Measurements from ENCODE around the gene CPOX. TPM values are rescaled to one million over a fixed set of nuclear protein-coding genes. Genes with fewer than 3 reads are reported as not detected.
"Not testable (repeated sequence)": the region's sequence is repeated elsewhere in the genome, so short reads cannot be mapped to it uniquely, and the experiment has no call there.

CPOX gene
- total and polyA plus RNA-seq, 2 donors, result 17.2 to 28.6 TPM

DNA sequence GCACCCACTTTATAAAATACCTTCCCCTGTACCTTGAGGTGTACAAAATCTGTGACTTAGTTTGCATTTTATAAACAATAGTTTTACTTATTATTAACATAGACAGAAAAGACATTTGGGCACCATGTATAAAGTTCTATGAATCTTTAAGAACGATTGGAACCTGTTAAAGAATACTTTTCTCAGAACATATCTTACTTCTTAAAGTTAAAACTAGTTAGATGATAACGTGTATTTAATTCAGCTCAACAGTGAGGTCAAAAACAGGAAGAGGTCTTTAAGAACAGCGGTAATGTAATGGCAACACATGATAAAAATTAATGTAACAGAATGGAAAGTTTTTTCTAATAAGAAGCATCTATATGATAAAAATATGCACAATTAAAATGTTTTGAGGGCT is 25.0 kb downstream of the CPOX start:
- DNase-seq (ENCODE audit: low read depth in 6 of 9, low spot score in 9 of 9), result no peak
- peaks cover 3 to 14% of the 10 kb centered on the region in 2 donors for H3K4me1 ChIP-seq (ENCODE audit: control insufficient read depth in 2 of 2, insufficient read depth in 2 of 2, low read length in 2 of 2)
- no peak overlapping the region for H3K27ac ChIP-seq (ENCODE audit: low read depth in 1 of 2, low read length in 1 of 2)
- H3K4me3 ChIP-seq (ENCODE audit: low read length in 2 of 2), result no peak overlapping the region
- WGBS, result 86% methylated on average over 3 of the region's 3 CpGs
- H3K27me3 ChIP-seq (ENCODE audit: control insufficient read depth in 2 of 2, insufficient read depth in 1 of 2, low read length in 1 of 2), result no peaks in the 10 kb centered on the region
- H3K9me3 ChIP-seq (ENCODE audit: control insufficient read depth in 2 of 2, insufficient read depth in 1 of 2, low read length in 1 of 2), result no peaks in the 10 kb centered on the region
- no peaks in the 10 kb centered on the region for H3K36me3 ChIP-seq (ENCODE audit: control insufficient read depth in 2 of 2, insufficient read depth in 2 of 2, low read length in 1 of 2)

DNA sequence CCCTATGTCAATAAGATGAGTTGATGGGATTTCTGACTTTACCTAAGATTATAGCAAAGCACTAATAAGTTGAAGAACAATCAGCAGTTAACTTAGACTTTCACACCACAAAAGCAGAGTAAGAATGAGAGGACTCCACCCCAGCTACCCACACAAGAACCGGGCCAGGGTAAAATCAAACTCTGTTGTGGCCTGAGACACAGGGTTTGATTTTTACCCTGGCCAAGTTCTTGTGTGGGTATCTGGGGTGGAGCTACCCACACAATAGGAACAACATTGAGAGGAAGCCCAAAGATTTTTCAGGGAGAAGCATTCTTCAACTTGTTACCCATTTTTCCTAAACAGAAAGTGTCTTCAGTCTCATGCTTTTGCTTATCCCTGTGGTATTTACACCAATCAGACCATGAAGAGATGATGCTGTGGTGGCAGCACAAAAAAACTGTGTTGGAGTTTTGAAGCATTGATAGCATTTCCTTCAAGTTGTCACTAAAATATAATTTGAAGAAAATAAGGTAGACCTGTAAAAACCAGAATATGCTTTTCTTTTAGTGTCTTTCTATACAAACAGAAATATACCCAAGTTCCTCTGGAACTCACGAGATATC is 25.6 kb downstream of the CPOX start:
- H3K27ac ChIP-seq (ENCODE audit: low read depth in 1 of 2, low read length in 1 of 2), result no peak overlapping the region
- H3K36me3 ChIP-seq (ENCODE audit: control insufficient read depth in 2 of 2, insufficient read depth in 2 of 2, low read length in 1 of 2), result no peaks in the 10 kb centered on the region
- H3K4me3 ChIP-seq (ENCODE audit: low read length in 2 of 2), result no peak overlapping the region
- no peak for DNase-seq (ENCODE audit: low read depth in 6 of 9, low spot score in 9 of 9)
- 95% methylated on average over 2 of the region's 2 CpGs for WGBS
- peaks cover 3 to 14% of the 10 kb centered on the region in 2 donors for H3K4me1 ChIP-seq (ENCODE audit: control insufficient read depth in 2 of 2, insufficient read depth in 2 of 2, low read length in 2 of 2)
- H3K9me3 ChIP-seq (ENCODE audit: control insufficient read depth in 2 of 2, insufficient read depth in 1 of 2, low read length in 1 of 2), result no peaks in the 10 kb centered on the region
- H3K27me3 ChIP-seq (ENCODE audit: control insufficient read depth in 2 of 2, insufficient read depth in 1 of 2, low read length in 1 of 2), result no peaks in the 10 kb centered on the region

DNA sequence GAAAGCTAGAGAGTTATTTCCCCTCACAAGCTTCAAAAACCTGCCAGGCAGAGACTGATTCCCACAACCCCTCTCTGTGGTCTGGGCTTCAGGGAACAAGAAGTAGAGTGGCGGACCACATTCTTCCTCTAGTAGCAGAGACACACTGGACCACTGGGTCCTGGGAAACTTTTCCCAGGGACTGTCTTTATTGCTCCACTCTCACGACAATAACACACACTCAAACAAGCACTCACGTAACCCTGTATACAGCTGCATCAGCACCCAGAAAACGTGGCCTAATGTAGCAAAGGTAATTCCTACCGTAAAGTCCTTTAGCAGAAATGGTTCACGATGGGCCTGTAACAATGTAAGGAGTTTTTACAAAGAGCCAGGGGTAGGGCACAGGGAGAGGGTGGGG is 27.6 kb downstream of the CPOX start:
- no peak overlapping the region for H3K4me3 ChIP-seq (ENCODE audit: low read length in 2 of 2)
- 60% methylated on average over 6 of the region's 6 CpGs for WGBS
- no peaks in the 10 kb centered on the region for H3K9me3 ChIP-seq (ENCODE audit: control insufficient read depth in 2 of 2, insufficient read depth in 1 of 2, low read length in 1 of 2)
- no peak overlapping the region for H3K27ac ChIP-seq (ENCODE audit: low read depth in 1 of 2, low read length in 1 of 2)
- H3K4me1 ChIP-seq (ENCODE audit: control insufficient read depth in 2 of 2, insufficient read depth in 2 of 2, low read length in 2 of 2), result peaks cover 3 to 18% of the 10 kb centered on the region in 2 donors
- H3K36me3 ChIP-seq (ENCODE audit: control insufficient read depth in 2 of 2, insufficient read depth in 2 of 2, low read length in 1 of 2), result no peaks in the 10 kb centered on the region
- H3K27me3 ChIP-seq (ENCODE audit: control insufficient read depth in 2 of 2, insufficient read depth in 1 of 2, low read length in 1 of 2), result no peaks in the 10 kb centered on the region
- no peak for DNase-seq (ENCODE audit: low read depth in 6 of 9, low spot score in 9 of 9)

DNA sequence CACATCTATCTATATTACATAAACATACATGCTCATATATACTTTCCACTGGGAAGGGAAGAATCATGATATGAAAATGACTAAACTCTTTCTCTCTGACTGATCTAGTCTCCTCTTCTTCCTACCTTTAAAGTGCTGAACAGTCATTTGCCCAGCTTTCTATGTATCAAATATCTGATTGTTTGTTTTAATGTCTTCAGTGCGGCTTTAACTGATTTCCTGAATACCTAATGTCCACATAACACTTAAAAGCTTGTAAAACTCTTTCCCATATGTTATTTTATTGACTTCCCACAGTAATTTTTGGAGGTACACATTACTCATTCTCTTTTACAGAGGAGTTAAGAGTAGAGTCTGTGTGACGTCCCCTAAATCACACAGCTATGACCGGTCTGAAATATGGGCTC is 28.2 kb downstream of the CPOX start:
- Histone ChIP-seq H3K36me3 (ENCODE audit: control insufficient read depth in 2 of 2, insufficient read depth in 2 of 2, low read length in 1 of 2) (no peaks in the 10 kb centered on the region), H3K9me3 (ENCODE audit: control insufficient read depth in 2 of 2, insufficient read depth in 1 of 2, low read length in 1 of 2) (no peaks in the 10 kb centered on the region), H3K4me1 (ENCODE audit: control insufficient read depth in 2 of 2, insufficient read depth in 2 of 2, low read length in 2 of 2) (peaks cover 3 to 18% of the 10 kb centered on the region in 2 donors), H3K27ac (ENCODE audit: low read depth in 1 of 2, low read length in 1 of 2) (no peak overlapping the region), H3K27me3 (ENCODE audit: control insufficient read depth in 2 of 2, insufficient read depth in 1 of 2, low read length in 1 of 2) (no peaks in the 10 kb centered on the region), H3K4me3 (ENCODE audit: low read length in 2 of 2) (no peak overlapping the region)
- no peak for DNase-seq (ENCODE audit: low read depth in 6 of 9, low spot score in 9 of 9)
- WGBS, result 47% methylated on average over 3 of the region's 3 CpGs

DNA sequence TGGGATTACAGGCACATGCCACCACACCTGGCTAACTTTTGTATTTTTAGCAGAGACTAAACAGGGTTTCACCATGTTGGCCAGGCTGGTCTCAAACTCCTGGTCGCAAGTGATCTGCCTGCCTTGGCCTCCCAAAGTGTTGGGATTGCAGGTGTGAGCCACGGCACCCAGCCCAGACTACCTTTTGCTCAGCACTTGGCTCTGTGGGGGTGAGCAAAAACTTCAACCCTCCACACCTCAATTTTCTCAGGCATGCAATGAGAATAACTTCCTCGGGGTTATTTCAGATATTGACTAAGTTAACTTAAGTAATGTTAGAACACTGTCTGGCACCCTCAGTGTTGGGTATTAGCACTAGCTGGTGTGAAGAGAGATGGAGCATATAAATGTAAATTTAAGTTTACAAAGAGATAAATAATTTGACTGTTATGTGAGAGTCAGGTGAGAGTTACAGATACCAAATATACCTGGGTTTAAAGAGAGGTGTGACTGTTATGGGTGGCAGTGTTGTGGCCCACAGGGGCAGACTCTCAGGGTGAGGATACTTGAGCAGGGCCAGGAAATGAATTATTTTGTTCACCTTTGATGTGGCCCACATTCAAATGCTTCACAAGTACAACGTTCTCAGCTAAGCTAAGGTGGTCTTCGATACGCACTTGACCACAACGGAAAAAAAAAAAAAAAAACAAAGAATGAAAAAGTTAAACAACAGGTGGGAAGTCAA is 29.0 kb downstream of the CPOX start:
- Histone ChIP-seq H3K4me3 (ENCODE audit: low read length in 2 of 2) (no peak overlapping the region), H3K36me3 (ENCODE audit: control insufficient read depth in 2 of 2, insufficient read depth in 2 of 2, low read length in 1 of 2) (no peaks in the 10 kb centered on the region), H3K27me3 (ENCODE audit: control insufficient read depth in 2 of 2, insufficient read depth in 1 of 2, low read length in 1 of 2) (no peaks in the 10 kb centered on the region), H3K27ac (ENCODE audit: low read depth in 1 of 2, low read length in 1 of 2) (no peak overlapping the region), H3K9me3 (ENCODE audit: control insufficient read depth in 2 of 2, insufficient read depth in 1 of 2, low read length in 1 of 2) (no peaks in the 10 kb centered on the region), H3K4me1 (ENCODE audit: control insufficient read depth in 2 of 2, insufficient read depth in 2 of 2, low read length in 2 of 2) (peaks cover 3 to 18% of the 10 kb centered on the region in 2 donors)
- peak in 2 of 9 donors; percentile 24 to 41 for DNase-seq (ENCODE audit: low read depth in 6 of 9, low spot score in 9 of 9)
- WGBS, result 41% methylated on average over 7 of the region's 7 CpGs

- Histone ChIP-seq H3K4me3 (ENCODE audit: low read length in 2 of 2) (no peak overlapping the region), H3K4me1 (ENCODE audit: control insufficient read depth in 2 of 2, insufficient read depth in 2 of 2, low read length in 2 of 2) (peaks cover 3 to 18% of the 10 kb centered on the region in 2 donors), H3K27ac (ENCODE audit: low read depth in 1 of 2, low read length in 1 of 2) (no peak overlapping the region), H3K36me3 (ENCODE audit: control insufficient read depth in 2 of 2, insufficient read depth in 2 of 2, low read length in 1 of 2) (no peaks in the 10 kb centered on the region), H3K9me3 (ENCODE audit: control insufficient read depth in 2 of 2, insufficient read depth in 1 of 2, low read length in 1 of 2) (no peaks in the 10 kb centered on the region), H3K27me3 (ENCODE audit: control insufficient read depth in 2 of 2, insufficient read depth in 1 of 2, low read length in 1 of 2) (no peaks in the 10 kb centered on the region)
- peak in 1 of 9 donors; percentile 37 for DNase-seq (ENCODE audit: low read depth in 6 of 9, low spot score in 9 of 9)
- 71% methylated on average over 4 of the region's 4 CpGs for WGBS
Observed at GRCh38 chr3:98563661-98564281, 29.6 kb downstream of the CPOX start.

DNA sequence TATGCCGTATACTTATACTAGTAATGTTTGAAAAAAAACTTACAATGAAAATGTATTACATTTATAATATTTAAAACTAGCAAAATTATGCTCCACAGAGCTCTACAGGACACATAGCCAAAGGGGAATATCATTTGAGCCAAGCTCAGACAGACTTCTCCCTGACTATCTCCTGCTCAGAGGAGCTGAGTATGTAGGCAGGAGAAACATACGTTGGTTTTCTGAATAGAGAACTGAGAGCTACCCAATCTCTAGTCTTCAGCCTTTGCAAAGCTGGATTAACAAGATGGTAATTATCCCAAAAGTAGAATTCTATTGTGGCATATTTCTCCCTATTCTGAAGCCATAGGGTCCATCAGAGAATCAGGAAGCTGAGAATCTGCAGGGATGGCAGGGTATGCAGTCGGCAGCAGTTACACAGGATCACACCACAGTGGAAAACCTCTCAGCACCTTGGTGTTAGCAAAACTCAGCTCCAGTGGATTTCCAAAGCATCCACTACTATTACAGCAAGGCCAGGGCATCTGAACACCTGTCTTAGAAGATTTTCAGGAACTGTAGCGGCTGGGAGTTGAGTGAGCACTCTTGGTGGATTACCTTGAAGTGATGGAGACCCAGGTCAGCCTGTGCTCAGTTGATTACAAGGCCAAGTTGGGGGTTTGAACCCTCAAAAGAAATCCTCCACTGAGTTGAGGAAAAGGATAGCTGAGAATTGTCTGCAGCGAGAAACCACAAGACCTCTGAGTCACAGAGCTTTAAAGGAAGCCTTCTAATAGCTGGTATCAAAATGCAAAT is 31.5 kb downstream of the CPOX start:
- Histone ChIP-seq H3K27me3 (ENCODE audit: control insufficient read depth in 2 of 2, insufficient read depth in 1 of 2, low read length in 1 of 2) (no peaks in the 10 kb centered on the region), H3K4me1 (ENCODE audit: control insufficient read depth in 2 of 2, insufficient read depth in 2 of 2, low read length in 2 of 2) (peaks cover 3 to 18% of the 10 kb centered on the region in 2 donors), H3K4me3 (ENCODE audit: low read length in 2 of 2) (no peak overlapping the region), H3K27ac (ENCODE audit: low read depth in 1 of 2, low read length in 1 of 2) (no peak overlapping the region), H3K36me3 (ENCODE audit: control insufficient read depth in 2 of 2, insufficient read depth in 2 of 2, low read length in 1 of 2) (no peaks in the 10 kb centered on the region), H3K9me3 (ENCODE audit: control insufficient read depth in 2 of 2, insufficient read depth in 1 of 2, low read length in 1 of 2) (no peaks in the 10 kb centered on the region)
- DNase-seq (ENCODE audit: low read depth in 6 of 9, low spot score in 9 of 9), result no peak
- 83% methylated on average over 5 of the region's 5 CpGs for WGBS

DNA sequence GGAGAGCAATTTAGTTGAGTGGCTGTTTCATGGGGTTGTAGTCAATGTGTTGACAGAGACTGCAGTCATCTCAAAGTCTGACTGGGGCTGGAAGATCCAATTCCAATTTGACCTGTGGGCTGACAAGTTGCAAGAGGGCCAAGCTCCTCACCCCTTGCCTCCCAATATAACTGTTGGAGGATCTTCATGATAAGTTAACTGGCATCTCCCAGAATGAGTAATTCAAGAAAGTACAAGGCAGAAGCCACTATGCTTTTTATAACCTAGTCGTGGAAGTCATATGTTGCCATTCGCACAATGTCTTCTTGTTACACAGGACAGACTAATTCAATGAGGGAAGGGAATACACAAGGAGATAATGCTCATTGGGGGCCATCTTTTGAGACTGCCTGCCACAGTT is 32.5 kb downstream of the CPOX start:
- Histone ChIP-seq H3K4me3 (ENCODE audit: low read length in 2 of 2) (no peak overlapping the region), H3K9me3 (ENCODE audit: control insufficient read depth in 2 of 2, insufficient read depth in 1 of 2, low read length in 1 of 2) (no peaks in the 10 kb centered on the region), H3K27ac (ENCODE audit: low read depth in 1 of 2, low read length in 1 of 2) (no peak overlapping the region), H3K36me3 (ENCODE audit: control insufficient read depth in 2 of 2, insufficient read depth in 2 of 2, low read length in 1 of 2) (no peaks in the 10 kb centered on the region), H3K4me1 (ENCODE audit: control insufficient read depth in 2 of 2, insufficient read depth in 2 of 2, low read length in 2 of 2) (peaks cover 3 to 13% of the 10 kb centered on the region in 2 donors), H3K27me3 (ENCODE audit: control insufficient read depth in 2 of 2, insufficient read depth in 1 of 2, low read length in 1 of 2) (no peaks in the 10 kb centered on the region)
- 98% methylated on average over 2 of the region's 2 CpGs for WGBS
- DNase-seq (ENCODE audit: low read depth in 6 of 9, low spot score in 9 of 9), result no peak

DNA sequence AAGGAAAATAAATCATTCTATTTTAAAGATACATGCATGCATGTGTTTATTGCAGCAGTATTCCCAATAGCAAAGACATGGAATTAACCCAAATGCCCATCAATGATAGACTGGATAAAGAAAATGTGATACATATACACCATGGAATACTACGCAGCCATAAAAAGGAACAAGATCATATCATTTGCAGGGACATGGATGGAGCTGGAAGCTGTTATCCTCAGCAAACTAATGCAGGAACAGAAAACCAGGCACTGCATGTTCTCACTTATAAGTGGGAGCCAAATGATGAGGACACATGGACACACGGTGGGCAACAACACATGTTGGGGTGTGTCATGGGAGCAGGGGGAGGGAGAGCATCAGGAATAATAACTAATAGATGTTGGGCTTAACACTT is 33.6 kb downstream of the CPOX start:
- H3K27me3 ChIP-seq (ENCODE audit: control insufficient read depth in 2 of 2, insufficient read depth in 1 of 2, low read length in 1 of 2); H3K27ac ChIP-seq (ENCODE audit: low read depth in 1 of 2, low read length in 1 of 2); H3K4me3 ChIP-seq (ENCODE audit: low read length in 2 of 2); DNase-seq (ENCODE audit: low read depth in 6 of 9, low spot score in 9 of 9); H3K9me3 ChIP-seq (ENCODE audit: control insufficient read depth in 2 of 2, insufficient read depth in 1 of 2, low read length in 1 of 2); H3K36me3 ChIP-seq (ENCODE audit: control insufficient read depth in 2 of 2, insufficient read depth in 2 of 2, low read length in 1 of 2): not testable (repeated sequence)
- 97% methylated on average over 2 of the region's 2 CpGs for WGBS
- peaks cover 0 to 10% of the 10 kb centered on the region in 2 donors for H3K4me1 ChIP-seq (ENCODE audit: control insufficient read depth in 2 of 2, insufficient read depth in 2 of 2, low read length in 2 of 2)
